ENCODE data around the gene FAM78A. TPM values are rescaled to one million over a fixed set of nuclear protein-coding genes. Genes with fewer than 3 reads are reported as not detected.

FAM78A gene
- total RNA-seq, 1 experiment from 2014 or later: 3.4 TPM

- TF ChIP-seq, protein P1, sequence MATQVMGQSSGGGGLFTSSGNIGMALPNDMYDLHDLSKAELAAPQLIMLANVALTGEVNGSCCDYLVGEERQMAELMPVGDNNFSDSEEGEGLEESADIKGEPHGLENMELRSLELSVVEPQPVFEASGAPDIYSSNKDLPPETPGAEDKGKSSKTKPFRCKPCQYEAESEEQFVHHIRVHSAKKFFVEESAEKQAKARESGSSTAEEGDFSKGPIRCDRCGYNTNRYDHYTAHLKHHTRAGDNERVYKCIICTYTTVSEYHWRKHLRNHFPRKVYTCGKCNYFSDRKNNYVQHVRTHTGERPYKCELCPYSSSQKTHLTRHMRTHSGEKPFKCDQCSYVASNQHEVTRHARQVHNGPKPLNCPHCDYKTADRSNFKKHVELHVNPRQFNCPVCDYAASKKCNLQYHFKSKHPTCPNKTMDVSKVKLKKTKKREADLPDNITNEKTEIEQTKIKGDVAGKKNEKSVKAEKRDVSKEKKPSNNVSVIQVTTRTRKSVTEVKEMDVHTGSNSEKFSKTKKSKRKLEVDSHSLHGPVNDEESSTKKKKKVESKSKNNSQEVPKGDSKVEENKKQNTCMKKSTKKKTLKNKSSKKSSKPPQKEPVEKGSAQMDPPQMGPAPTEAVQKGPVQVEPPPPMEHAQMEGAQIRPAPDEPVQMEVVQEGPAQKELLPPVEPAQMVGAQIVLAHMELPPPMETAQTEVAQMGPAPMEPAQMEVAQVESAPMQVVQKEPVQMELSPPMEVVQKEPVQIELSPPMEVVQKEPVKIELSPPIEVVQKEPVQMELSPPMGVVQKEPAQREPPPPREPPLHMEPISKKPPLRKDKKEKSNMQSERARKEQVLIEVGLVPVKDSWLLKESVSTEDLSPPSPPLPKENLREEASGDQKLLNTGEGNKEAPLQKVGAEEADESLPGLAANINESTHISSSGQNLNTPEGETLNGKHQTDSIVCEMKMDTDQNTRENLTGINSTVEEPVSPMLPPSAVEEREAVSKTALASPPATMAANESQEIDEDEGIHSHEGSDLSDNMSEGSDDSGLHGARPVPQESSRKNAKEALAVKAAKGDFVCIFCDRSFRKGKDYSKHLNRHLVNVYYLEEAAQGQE (IDR thresholded peaks at IDR 0.05; ENCODE audit: low read depth): no peak
- TF ChIP-seq SP1 (IDR thresholded peaks at IDR 0.05; ENCODE audit: low read depth) (no peak), YY1 (IDR thresholded peaks at IDR 0.05; ENCODE audit: extremely low read depth, insufficient replicate concordance, low read depth, low read length) (no peak), POLR2AphosphoS5 (IDR thresholded peaks at IDR 0.05; ENCODE audit: low read depth, low read length) (no peak)
- TF ChIP-seq, protein P2, sequence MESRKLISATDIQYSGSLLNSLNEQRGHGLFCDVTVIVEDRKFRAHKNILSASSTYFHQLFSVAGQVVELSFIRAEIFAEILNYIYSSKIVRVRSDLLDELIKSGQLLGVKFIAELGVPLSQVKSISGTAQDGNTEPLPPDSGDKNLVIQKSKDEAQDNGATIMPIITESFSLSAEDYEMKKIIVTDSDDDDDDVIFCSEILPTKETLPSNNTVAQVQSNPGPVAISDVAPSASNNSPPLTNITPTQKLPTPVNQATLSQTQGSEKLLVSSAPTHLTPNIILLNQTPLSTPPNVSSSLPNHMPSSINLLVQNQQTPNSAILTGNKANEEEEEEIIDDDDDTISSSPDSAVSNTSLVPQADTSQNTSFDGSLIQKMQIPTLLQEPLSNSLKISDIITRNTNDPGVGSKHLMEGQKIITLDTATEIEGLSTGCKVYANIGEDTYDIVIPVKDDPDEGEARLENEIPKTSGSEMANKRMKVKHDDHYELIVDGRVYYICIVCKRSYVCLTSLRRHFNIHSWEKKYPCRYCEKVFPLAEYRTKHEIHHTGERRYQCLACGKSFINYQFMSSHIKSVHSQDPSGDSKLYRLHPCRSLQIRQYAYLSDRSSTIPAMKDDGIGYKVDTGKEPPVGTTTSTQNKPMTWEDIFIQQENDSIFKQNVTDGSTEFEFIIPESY (IDR thresholded peaks at IDR 0.05; ENCODE audit: extremely low read depth, insufficient replicate concordance, low read length): no peak
Observed at GRCh38 chr9:131237931-131238401, 38.3 kb downstream of the FAM78A start (continued).

- 0 out of 4 replicates have a peak, but pooled peaks cover 0 to 3% of the 10 kb centered on the region in 2 experiments for H3K4me1 ChIP-seq (ENCODE audit: control insufficient read depth in 1 of 2, insufficient read depth in 2 of 2, low read length in 2 of 2)
- H3K9me2 ChIP-seq (ENCODE audit: insufficient read depth): no peaks in the 10 kb centered on the region
- no peak overlapping the region for H2AFZ ChIP-seq (ENCODE audit: low read depth, low read length, poor library complexity, severe bottlenecking)
- no TSS peak for BruUV-seq (replicated peaks)
- no peaks in the 10 kb centered on the region for H3K27me3 ChIP-seq (ENCODE audit: insufficient read depth, low read length)
- POLR2A ChIA-PET: interaction anchor here (0.6 kb wide), 1 partner anchor 184 kb away, joined by 3 read pairs; no protein-coding TSS in a partner anchor
- RAD21 ChIA-PET (ENCODE audit: low non-redundant PET in 1 of 2, low total read pairs in 2 of 2, uncharacterized antibody in 2 of 2, unreplicated experiment in 2 of 2): no interaction called here
- intact Hi-C loops (cut with micrococcal nuclease): no loop called here
- H3K4me2 ChIP-seq (ENCODE audit: low read length): no peak overlapping the region
- no peak overlapping the region for H3K9ac ChIP-seq (ENCODE audit: low read length)
- DNase-seq (ENCODE audit: low read depth, low spot score) (no peak), ATAC-seq (no peak)
- no peak overlapping the region for H3K27ac ChIP-seq (ENCODE audit: low read depth, low read length)
- CTCF ChIA-PET: no interaction called here
- no peaks in the 10 kb centered on the region for H3K9me3 ChIP-seq (ENCODE audit: control insufficient read depth in 1 of 2, insufficient read depth in 1 of 2, low read depth in 1 of 2, low read length in 2 of 2)
- H4K20me1 ChIP-seq (ENCODE audit: insufficient read depth): no peaks in the 10 kb centered on the region
- H3K4me3 ChIP-seq (replicated peaks in 1 of 2; ENCODE audit: low read depth in 1 of 2, low read length in 2 of 2): no peak overlapping the region
- H3K36me3 ChIP-seq (ENCODE audit: control insufficient read depth in 1 of 2, insufficient read depth in 2 of 2, low read length in 2 of 2): peaks cover 9% of the 10 kb centered on the region in 2 experiments; a peak in 3 of 4 replicates
- no peaks in the 10 kb centered on the region for H3K79me2 ChIP-seq (ENCODE audit: insufficient read depth, low read length)
- no peak for TF ChIP-seq EZH2phosphoT487 (IDR thresholded peaks at IDR 0.05; ENCODE audit: borderline replicate concordance)
- TF ChIP-seq SRF (IDR thresholded peaks at IDR 0.05; ENCODE audit: low read depth): no peak
- TF ChIP-seq POLR2A (IDR thresholded peaks at IDR 0.05; ENCODE audit: borderline replicate concordance, extremely low read depth, insufficient read depth, insufficient read length): no peak
- TF ChIP-seq YY1 (IDR thresholded peaks at IDR 0.05; ENCODE audit: extremely low read depth, insufficient replicate concordance, low read depth, low read length): no peak
- TF ChIP-seq ATF3 (IDR thresholded peaks at IDR 0.05): no peak
- TF ChIP-seq, protein P3, sequence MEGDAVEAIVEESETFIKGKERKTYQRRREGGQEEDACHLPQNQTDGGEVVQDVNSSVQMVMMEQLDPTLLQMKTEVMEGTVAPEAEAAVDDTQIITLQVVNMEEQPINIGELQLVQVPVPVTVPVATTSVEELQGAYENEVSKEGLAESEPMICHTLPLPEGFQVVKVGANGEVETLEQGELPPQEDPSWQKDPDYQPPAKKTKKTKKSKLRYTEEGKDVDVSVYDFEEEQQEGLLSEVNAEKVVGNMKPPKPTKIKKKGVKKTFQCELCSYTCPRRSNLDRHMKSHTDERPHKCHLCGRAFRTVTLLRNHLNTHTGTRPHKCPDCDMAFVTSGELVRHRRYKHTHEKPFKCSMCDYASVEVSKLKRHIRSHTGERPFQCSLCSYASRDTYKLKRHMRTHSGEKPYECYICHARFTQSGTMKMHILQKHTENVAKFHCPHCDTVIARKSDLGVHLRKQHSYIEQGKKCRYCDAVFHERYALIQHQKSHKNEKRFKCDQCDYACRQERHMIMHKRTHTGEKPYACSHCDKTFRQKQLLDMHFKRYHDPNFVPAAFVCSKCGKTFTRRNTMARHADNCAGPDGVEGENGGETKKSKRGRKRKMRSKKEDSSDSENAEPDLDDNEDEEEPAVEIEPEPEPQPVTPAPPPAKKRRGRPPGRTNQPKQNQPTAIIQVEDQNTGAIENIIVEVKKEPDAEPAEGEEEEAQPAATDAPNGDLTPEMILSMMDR (IDR thresholded peaks at IDR 0.05 in 2 of 3, conservative IDR thresholded peaks at IDR 0.05 in 1 of 3; ENCODE audit: borderline replicate concordance in 1 of 3, insufficient read depth in 1 of 3, low read depth in 2 of 3, low read length in 2 of 3): no peak
- TF ChIP-seq FOSL1 (IDR thresholded peaks at IDR 0.05; ENCODE audit: low read depth): no peak
- TF ChIP-seq EGR1 (IDR thresholded peaks at IDR 0.05; ENCODE audit: low read depth): no peak
- no peak for TF ChIP-seq EZH2 (IDR thresholded peaks at IDR 0.05)
- no peak for TF ChIP-seq RAD21 (IDR thresholded peaks at IDR 0.05; ENCODE audit: low read depth)
- TF ChIP-seq, protein P2 (IDR thresholded peaks at IDR 0.05; ENCODE audit: extremely low read depth, insufficient replicate concordance, low read length): no peak
- no peak for TF ChIP-seq SP1 (IDR thresholded peaks at IDR 0.05; ENCODE audit: low read depth)
Observed at GRCh38 chr9:131237291-131237690, 39.0 kb downstream of the FAM78A start.

Data from HCT116 (cell line).